Measurements from ENCODE around the gene LIN9.

LIN9 gene

DNA sequence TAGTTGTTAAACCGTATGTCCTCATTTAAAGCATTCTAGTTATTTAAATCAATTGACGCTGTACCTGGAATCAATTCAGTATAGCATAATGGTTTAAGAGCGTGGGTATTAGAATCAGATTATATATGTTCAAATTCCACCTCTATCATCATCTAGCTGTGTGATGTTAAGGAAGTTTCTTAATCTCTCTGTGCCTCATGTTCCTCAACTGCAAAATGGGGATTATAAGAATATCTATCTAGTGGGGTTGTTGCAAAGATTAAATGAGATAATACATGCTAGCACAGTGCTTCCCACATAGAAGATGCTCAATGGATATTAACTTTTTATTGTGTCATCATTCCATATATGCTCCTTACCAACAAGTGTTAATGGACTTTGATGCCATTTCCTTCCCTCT, 69.5 kb downstream of the LIN9 start:
- WGBS, 2 donors (ENCODE audit: extremely low coverage in 2 of 2, insufficient read length in 2 of 2, insufficient replicate concordance in 1 of 2) = no CpG with 5 or more reads among the region's 3 CpGs

DNA sequence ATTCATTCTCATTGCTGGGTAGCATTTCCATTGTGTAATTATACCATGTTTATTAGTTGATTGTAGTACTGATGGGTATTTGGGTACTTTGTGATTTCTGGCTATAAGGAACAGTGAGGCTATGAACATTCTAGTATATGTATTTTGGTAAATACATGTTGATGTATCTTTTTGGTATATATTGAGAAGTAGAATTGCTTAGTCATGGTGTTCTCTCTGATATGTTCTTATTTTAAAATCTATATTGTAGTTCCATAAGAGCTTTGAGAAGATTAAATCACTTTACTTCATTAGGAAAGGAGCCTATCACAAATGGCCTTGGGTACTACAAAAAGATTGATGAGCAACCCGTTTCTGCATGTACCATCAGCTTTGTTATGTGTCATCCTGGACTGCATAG, 72.1 kb downstream of the LIN9 start:
- no peak overlapping the region for H3K9ac ChIP-seq (ENCODE audit: low read depth, low read length, poor library complexity)
- H3K4me1 ChIP-seq (ENCODE audit: control insufficient read depth in 2 of 2, insufficient read depth in 1 of 2, low read depth in 1 of 2, low read length in 2 of 2) = no peaks in the 10 kb centered on the region
- H3K4me2 ChIP-seq (ENCODE audit: insufficient read depth, low read length, poor library complexity, severe bottlenecking) = no peak overlapping the region
- no peak overlapping the region for H3K18ac ChIP-seq (ENCODE audit: low read length)
- no peak overlapping the region for H4K8ac ChIP-seq (ENCODE audit: low read depth, low read length)
- peaks cover 7 to 86% of the 10 kb centered on the region in 2 donors for H3K36me3 ChIP-seq (replicated peaks in 1 of 2; ENCODE audit: control insufficient read depth in 2 of 2, insufficient read depth in 2 of 2, low read length in 2 of 2)
- no peak overlapping the region for H3K23ac ChIP-seq (ENCODE audit: low read depth, low read length, poor library complexity)
- no peak overlapping the region for H2BK5ac ChIP-seq (ENCODE audit: low read length)
- no peaks in the 10 kb centered on the region for H3K9me3 ChIP-seq (replicated peaks in 1 of 2; ENCODE audit: control insufficient read depth in 2 of 2, insufficient read depth in 1 of 2, low read depth in 1 of 2, low read length in 2 of 2)
- H3K4ac ChIP-seq (ENCODE audit: low read length) = no peak overlapping the region
- H3K79me1 ChIP-seq (ENCODE audit: low read depth, low read length) = no peaks in the 10 kb centered on the region
- no peak overlapping the region for H2AFZ ChIP-seq (ENCODE audit: low read length)
- H3K4me3 ChIP-seq (ENCODE audit: low read length in 2 of 2) = no peak overlapping the region
- no peak overlapping the region for H2BK15ac ChIP-seq (ENCODE audit: low read length)
- WGBS, 2 donors (ENCODE audit: extremely low coverage in 2 of 2, insufficient read length in 2 of 2, insufficient replicate concordance in 1 of 2) = no CpG with 5 or more reads among the region's 1 CpG
- H3K14ac ChIP-seq (ENCODE audit: low read length) = no peak overlapping the region
- no peak overlapping the region for H3K27ac ChIP-seq (replicated peaks; ENCODE audit: low read length)
- no peaks in the 10 kb centered on the region for H3K27me3 ChIP-seq (ENCODE audit: control insufficient read depth in 3 of 3, insufficient read depth in 3 of 3, low read depth in 1 of 3, low read length in 3 of 3)
- no peak overlapping the region for H2AK5ac ChIP-seq (ENCODE audit: low read depth, low read length)
- no peak overlapping the region for H2BK12ac ChIP-seq (ENCODE audit: low read length)
- no peak overlapping the region for H4K91ac ChIP-seq (ENCODE audit: low read depth, low read length, poor library complexity)
- no peak for DNase-seq (ENCODE audit: low spot score)
- no peak overlapping the region for H2BK120ac ChIP-seq (ENCODE audit: low read depth, low read length)

More for the DNA sequence above, 69.5 kb downstream of the LIN9 start:
- Histone ChIP-seq H3K27ac (replicated peaks; ENCODE audit: low read length) (no peak overlapping the region), H2BK5ac (ENCODE audit: low read length) (no peak overlapping the region), H3K4me3 (ENCODE audit: low read length in 2 of 2) (no peak overlapping the region), H2BK15ac (ENCODE audit: low read length) (no peak overlapping the region), H3K4me2 (ENCODE audit: insufficient read depth, low read length, poor library complexity, severe bottlenecking) (no peak overlapping the region), H3K9ac (ENCODE audit: low read depth, low read length, poor library complexity) (no peak overlapping the region), H3K27me3 (ENCODE audit: control insufficient read depth in 3 of 3, insufficient read depth in 3 of 3, low read depth in 1 of 3, low read length in 3 of 3) (no peaks in the 10 kb centered on the region), H2AK5ac (ENCODE audit: low read depth, low read length) (no peak overlapping the region), H2AFZ (ENCODE audit: low read length) (no peak overlapping the region), H4K91ac (ENCODE audit: low read depth, low read length, poor library complexity) (no peak overlapping the region), H2BK120ac (ENCODE audit: low read depth, low read length) (no peak overlapping the region), H3K36me3 (replicated peaks in 1 of 2; ENCODE audit: control insufficient read depth in 2 of 2, insufficient read depth in 2 of 2, low read length in 2 of 2) (peaks cover 9 to 74% of the 10 kb centered on the region in 2 donors), H3K4ac (ENCODE audit: low read length) (no peak overlapping the region), H3K18ac (ENCODE audit: low read length) (no peak overlapping the region), H3K9me3 (replicated peaks in 1 of 2; ENCODE audit: control insufficient read depth in 2 of 2, insufficient read depth in 1 of 2, low read depth in 1 of 2, low read length in 2 of 2) (no peaks in the 10 kb centered on the region), H3K14ac (ENCODE audit: low read length) (no peak overlapping the region), H3K23ac (ENCODE audit: low read depth, low read length, poor library complexity) (no peak overlapping the region), H4K8ac (ENCODE audit: low read depth, low read length) (no peak overlapping the region), H2BK12ac (ENCODE audit: low read length) (no peak overlapping the region), H3K79me1 (ENCODE audit: low read depth, low read length) (no peaks in the 10 kb centered on the region), H3K4me1 (ENCODE audit: control insufficient read depth in 2 of 2, insufficient read depth in 1 of 2, low read depth in 1 of 2, low read length in 2 of 2) (no peaks in the 10 kb centered on the region)
- DNase-seq (ENCODE audit: low spot score) = no peak

DNA sequence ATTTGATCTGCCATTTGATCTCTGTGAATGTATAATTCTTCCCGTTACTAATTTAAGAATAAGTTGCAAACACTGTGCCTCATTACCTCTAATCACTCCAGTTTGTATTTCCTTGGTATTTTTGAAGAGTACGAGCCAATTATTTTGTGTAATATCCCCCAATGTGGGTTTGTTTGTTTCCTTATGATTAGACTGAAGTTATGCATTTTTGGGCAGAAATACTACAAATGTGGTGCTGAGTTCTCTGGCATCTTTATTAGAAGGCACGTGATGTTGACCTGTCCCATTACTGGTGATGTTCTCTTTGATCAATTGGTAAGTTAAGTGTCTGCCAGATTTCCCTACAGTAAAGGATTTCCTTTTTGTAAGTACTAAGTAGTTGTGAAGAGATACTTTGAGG, 75.2 kb downstream of the LIN9 start:
- peaks cover 9 to 93% of the 10 kb centered on the region in 2 donors for H3K36me3 ChIP-seq (replicated peaks in 1 of 2; ENCODE audit: control insufficient read depth in 2 of 2, insufficient read depth in 2 of 2, low read length in 2 of 2)
- no peaks in the 10 kb centered on the region for H3K27me3 ChIP-seq (ENCODE audit: control insufficient read depth in 3 of 3, insufficient read depth in 3 of 3, low read depth in 1 of 3, low read length in 3 of 3)
- no peak overlapping the region for H2BK12ac ChIP-seq (ENCODE audit: low read length)
- H3K27ac ChIP-seq (replicated peaks; ENCODE audit: low read length) = no peak overlapping the region
- no peak overlapping the region for H3K23ac ChIP-seq (ENCODE audit: low read depth, low read length, poor library complexity)
- H3K9ac ChIP-seq (ENCODE audit: low read depth, low read length, poor library complexity) = no peak overlapping the region
- no peak overlapping the region for H4K8ac ChIP-seq (ENCODE audit: low read depth, low read length)
- no peak overlapping the region for H3K4me2 ChIP-seq (ENCODE audit: insufficient read depth, low read length, poor library complexity, severe bottlenecking)
- no peak overlapping the region for H2AK5ac ChIP-seq (ENCODE audit: low read depth, low read length)
- no peak for DNase-seq (ENCODE audit: low spot score)
- H3K4me3 ChIP-seq (ENCODE audit: low read length in 2 of 2) = no peak overlapping the region
- no peak overlapping the region for H3K18ac ChIP-seq (ENCODE audit: low read length)
- no peak overlapping the region for H2BK5ac ChIP-seq (ENCODE audit: low read length)
- H3K9me3 ChIP-seq (replicated peaks in 1 of 2; ENCODE audit: control insufficient read depth in 2 of 2, insufficient read depth in 1 of 2, low read depth in 1 of 2, low read length in 2 of 2) = no peaks in the 10 kb centered on the region
- H3K4ac ChIP-seq (ENCODE audit: low read length) = no peak overlapping the region
- H3K4me1 ChIP-seq (ENCODE audit: control insufficient read depth in 2 of 2, insufficient read depth in 1 of 2, low read depth in 1 of 2, low read length in 2 of 2) = no peaks in the 10 kb centered on the region
- no peak overlapping the region for H3K14ac ChIP-seq (ENCODE audit: low read length)
- WGBS, 2 donors (ENCODE audit: extremely low coverage in 2 of 2, insufficient read length in 2 of 2, insufficient replicate concordance in 1 of 2) = no CpG with 5 or more reads among the region's 3 CpGs
- no peaks in the 10 kb centered on the region for H3K79me1 ChIP-seq (ENCODE audit: low read depth, low read length)
- no peak overlapping the region for H4K91ac ChIP-seq (ENCODE audit: low read depth, low read length, poor library complexity)
- H2BK15ac ChIP-seq (ENCODE audit: low read length) = no peak overlapping the region
- no peak overlapping the region for H2AFZ ChIP-seq (ENCODE audit: low read length)
- H2BK120ac ChIP-seq (ENCODE audit: low read depth, low read length) = no peak overlapping the region

DNA sequence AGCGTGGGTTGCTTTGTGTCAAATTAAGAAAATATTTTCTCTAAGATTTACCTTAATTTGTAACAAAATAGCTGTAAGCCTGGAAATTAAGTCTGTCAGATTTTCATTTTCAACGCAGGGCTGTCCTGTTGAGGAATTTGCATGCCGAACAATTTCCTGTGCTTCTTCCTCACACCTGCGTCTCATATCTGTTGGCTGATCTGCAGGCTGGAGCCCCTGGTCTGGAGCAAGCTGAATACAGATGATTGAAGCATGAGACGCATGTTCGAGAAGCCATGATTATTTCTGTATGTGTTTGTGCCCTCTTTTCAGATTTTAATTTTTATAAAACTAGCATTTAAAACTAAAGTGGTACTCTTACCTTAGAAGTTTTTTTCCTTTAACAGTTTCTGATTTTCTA, 75.7 kb downstream of the LIN9 start:
- Histone ChIP-seq H2AK5ac (ENCODE audit: low read depth, low read length) (no peak overlapping the region), H3K36me3 (replicated peaks in 1 of 2; ENCODE audit: control insufficient read depth in 2 of 2, insufficient read depth in 2 of 2, low read length in 2 of 2) (peaks cover 8 to 88% of the 10 kb centered on the region in 2 donors), H3K27me3 (ENCODE audit: control insufficient read depth in 3 of 3, insufficient read depth in 3 of 3, low read depth in 1 of 3, low read length in 3 of 3) (no peaks in the 10 kb centered on the region), H3K14ac (ENCODE audit: low read length) (no peak overlapping the region), H2AFZ (ENCODE audit: low read length) (no peak overlapping the region), H3K9me3 (replicated peaks in 1 of 2; ENCODE audit: control insufficient read depth in 2 of 2, insufficient read depth in 1 of 2, low read depth in 1 of 2, low read length in 2 of 2) (no peaks in the 10 kb centered on the region), H3K4me1 (ENCODE audit: control insufficient read depth in 2 of 2, insufficient read depth in 1 of 2, low read depth in 1 of 2, low read length in 2 of 2) (no peaks in the 10 kb centered on the region), H2BK12ac (ENCODE audit: low read length) (no peak overlapping the region), H2BK120ac (ENCODE audit: low read depth, low read length) (no peak overlapping the region), H3K27ac (replicated peaks; ENCODE audit: low read length) (no peak overlapping the region), H3K18ac (ENCODE audit: low read length) (no peak overlapping the region), H4K91ac (ENCODE audit: low read depth, low read length, poor library complexity) (no peak overlapping the region), H3K23ac (ENCODE audit: low read depth, low read length, poor library complexity) (no peak overlapping the region), H3K4ac (ENCODE audit: low read length) (no peak overlapping the region), H3K79me1 (ENCODE audit: low read depth, low read length) (no peaks in the 10 kb centered on the region), H4K8ac (ENCODE audit: low read depth, low read length) (no peak overlapping the region), H3K4me3 (ENCODE audit: low read length in 2 of 2) (no peak overlapping the region), H2BK15ac (ENCODE audit: low read length) (no peak overlapping the region), H3K4me2 (ENCODE audit: insufficient read depth, low read length, poor library complexity, severe bottlenecking) (no peak overlapping the region), H3K9ac (ENCODE audit: low read depth, low read length, poor library complexity) (no peak overlapping the region), H2BK5ac (ENCODE audit: low read length) (no peak overlapping the region)
- no peak for DNase-seq (ENCODE audit: low spot score)
- WGBS, 2 donors (ENCODE audit: extremely low coverage in 2 of 2, insufficient read length in 2 of 2, insufficient replicate concordance in 1 of 2) = no CpG with 5 or more reads among the region's 6 CpGs
